ENCODE measurements around the gene NOP9.
"Not testable (repeated sequence)": the region's sequence is repeated elsewhere in the genome, so short reads cannot be mapped to it uniquely, and the experiment has no call there.

The NOP9 gene

GRCh38 chr14:24353559-24354481 is 54.2 kb downstream of the NOP9 start:
- H4K20me1 ChIP-seq (ENCODE audit: insufficient read depth, low read length, poor library complexity, severe bottlenecking): no peaks in the 10 kb centered on the region
- H3K36me3 ChIP-seq (ENCODE audit: insufficient read depth, low read length): no peaks in the 10 kb centered on the region
- no peaks in the 10 kb centered on the region for H3K79me2 ChIP-seq (ENCODE audit: insufficient read depth, low read length)
- no peaks in the 10 kb centered on the region for H3K9me2 ChIP-seq (replicated peaks; ENCODE audit: low read depth, low read length)
- no peaks in the 10 kb centered on the region for H3K9me3 ChIP-seq (ENCODE audit: insufficient read depth, low read depth, low read length)
- TF ChIP-seq EZH2phosphoT487 (IDR thresholded peaks at IDR 0.05; ENCODE audit: borderline replicate concordance) (no peak), CTCF (conservative IDR thresholded peaks at IDR 0.05; ENCODE audit: low read length) (no peak)
- H3K4me1 ChIP-seq (ENCODE audit: insufficient read depth, low read length, poor library complexity, severe bottlenecking): no peaks in the 10 kb centered on the region
- H3K9ac ChIP-seq (ENCODE audit: low read depth, low read length, poor library complexity, severe bottlenecking): no peak overlapping the region
- H3F3A ChIP-seq (ENCODE audit: low read depth): no peaks in the 10 kb centered on the region
- no peak overlapping the region for H3K4me3 ChIP-seq (ENCODE audit: low read length, poor library complexity, severe bottlenecking)
- no peaks in the 10 kb centered on the region for H3K27me3 ChIP-seq (ENCODE audit: insufficient read depth, low read length, poor library complexity, severe bottlenecking)
- H3K4me2 ChIP-seq (ENCODE audit: low read depth, low read length, poor library complexity, severe bottlenecking): no peak overlapping the region
- H2AFZ ChIP-seq (ENCODE audit: low read length): no peak overlapping the region

- not testable (repeated sequence) for H3K79me2 ChIP-seq (ENCODE audit: insufficient read depth, low read length); H3K9me2 ChIP-seq (replicated peaks; ENCODE audit: low read depth, low read length); H3F3A ChIP-seq (ENCODE audit: low read depth); H3K4me3 ChIP-seq (ENCODE audit: low read length, poor library complexity, severe bottlenecking); H3K27me3 ChIP-seq (ENCODE audit: insufficient read depth, low read length, poor library complexity, severe bottlenecking); H3K9me3 ChIP-seq (ENCODE audit: insufficient read depth, low read depth, low read length); H3K36me3 ChIP-seq (ENCODE audit: insufficient read depth, low read length); H3K4me2 ChIP-seq (ENCODE audit: low read depth, low read length, poor library complexity, severe bottlenecking); H3K9ac ChIP-seq (ENCODE audit: low read depth, low read length, poor library complexity, severe bottlenecking); H2AFZ ChIP-seq (ENCODE audit: low read length); H4K20me1 ChIP-seq (ENCODE audit: insufficient read depth, low read length, poor library complexity, severe bottlenecking); H3K4me1 ChIP-seq (ENCODE audit: insufficient read depth, low read length, poor library complexity, severe bottlenecking)
Measured at GRCh38 chr14:24354482-24354825, 54.8 kb downstream of the NOP9 start.

GRCh38 chr14:24355009-24355408 is 55.4 kb downstream of the NOP9 start:
- no peaks in the 10 kb centered on the region for H3K27me3 ChIP-seq (ENCODE audit: insufficient read depth, low read length, poor library complexity, severe bottlenecking)
- H3K4me3 ChIP-seq (ENCODE audit: low read length, poor library complexity, severe bottlenecking): no peak overlapping the region
- no peaks in the 10 kb centered on the region for H3F3A ChIP-seq (ENCODE audit: low read depth)

More at GRCh38 chr14:24355009-24355408, 55.4 kb downstream of the NOP9 start:
- Histone ChIP-seq H3K9ac (ENCODE audit: low read depth, low read length, poor library complexity, severe bottlenecking) (no peak overlapping the region), H3K36me3 (ENCODE audit: insufficient read depth, low read length) (no peaks in the 10 kb centered on the region), H3K4me1 (ENCODE audit: insufficient read depth, low read length, poor library complexity, severe bottlenecking) (no peaks in the 10 kb centered on the region), H3K9me2 (replicated peaks; ENCODE audit: low read depth, low read length) (no peaks in the 10 kb centered on the region), H3K4me2 (ENCODE audit: low read depth, low read length, poor library complexity, severe bottlenecking) (no peak overlapping the region), H4K20me1 (ENCODE audit: insufficient read depth, low read length, poor library complexity, severe bottlenecking) (no peaks in the 10 kb centered on the region), H3K79me2 (ENCODE audit: insufficient read depth, low read length) (no peaks in the 10 kb centered on the region), H3K9me3 (ENCODE audit: insufficient read depth, low read depth, low read length) (no peaks in the 10 kb centered on the region), H2AFZ (ENCODE audit: low read length) (no peak overlapping the region)
- TF ChIP-seq CTCF (conservative IDR thresholded peaks at IDR 0.05; ENCODE audit: low read length): no peak
- no peak for TF ChIP-seq EZH2phosphoT487 (IDR thresholded peaks at IDR 0.05; ENCODE audit: borderline replicate concordance)
